Activated gamma-delta T cell treated with Interleukin-2 at 50 U/mL for 16 hours (primary cell): ENCODE measurements around the gene NDUFV1.
"Not testable (repeated sequence)": the region's sequence is repeated elsewhere in the genome, so short reads cannot be mapped to it uniquely, and the experiment has no call there.

Experiments used
- DNase-seq: peaks from one replicate; pipeline ENCODE4 v3.0.0-alpha.2; 2020

NDUFV1 gene

DNA sequence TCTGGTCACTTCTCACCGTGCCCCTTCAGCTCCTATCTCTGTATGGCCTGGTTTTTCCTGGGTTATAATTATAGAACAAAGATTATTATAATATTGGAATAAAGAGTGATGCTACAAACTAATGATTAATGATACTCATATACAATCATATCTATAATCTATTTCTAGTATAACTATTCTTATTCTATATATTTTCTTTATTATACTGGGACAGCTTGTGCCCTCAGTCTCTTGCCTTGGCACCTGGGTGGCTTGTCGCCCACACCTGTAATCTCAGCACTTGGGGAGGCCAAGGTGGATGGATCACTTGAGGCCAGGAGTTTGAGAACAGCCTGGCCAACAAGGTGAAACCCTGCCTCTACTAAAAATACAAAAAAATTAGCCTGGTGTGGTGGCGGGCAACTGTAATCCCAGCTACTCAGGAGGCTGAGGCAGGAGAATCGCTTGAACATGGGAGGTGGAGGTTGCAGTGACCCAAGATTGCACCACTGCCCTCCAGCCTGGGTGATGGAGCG, 53.0 kb downstream of the NDUFV1 start:
- not testable (repeated sequence) for DNase-seq

DNA sequence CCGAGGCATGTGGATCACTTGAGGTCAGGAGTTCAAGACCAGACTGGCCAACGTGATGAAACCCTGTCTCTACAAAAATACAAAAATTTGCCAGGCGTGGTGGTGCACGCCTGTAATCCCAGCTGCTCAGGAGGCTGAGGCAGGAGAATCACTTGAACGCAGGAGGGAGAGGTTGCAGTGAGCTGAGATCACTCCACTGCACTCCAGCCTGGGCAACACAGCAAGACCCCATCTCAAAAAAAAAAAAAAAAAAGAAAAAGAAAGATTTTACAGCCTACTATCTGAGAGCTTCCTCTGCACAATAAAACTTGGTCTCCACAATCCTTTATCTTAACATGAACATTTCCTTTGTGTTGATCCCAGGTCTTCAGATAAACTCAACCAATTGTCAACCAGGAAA, 54.0 kb downstream of the NDUFV1 start:
- not testable (repeated sequence) for DNase-seq
